HPDE6-E6E7 (cell line): ENCODE measurements around the gene PC.

Experiments used
- DNase-seq: peaks from one replicate; pipeline ENCODE4 v3.0.0; 2011; ENCODE audit warnings: missing footprints; ENCODE audit errors: extremely low spot score

The PC gene

DNA sequence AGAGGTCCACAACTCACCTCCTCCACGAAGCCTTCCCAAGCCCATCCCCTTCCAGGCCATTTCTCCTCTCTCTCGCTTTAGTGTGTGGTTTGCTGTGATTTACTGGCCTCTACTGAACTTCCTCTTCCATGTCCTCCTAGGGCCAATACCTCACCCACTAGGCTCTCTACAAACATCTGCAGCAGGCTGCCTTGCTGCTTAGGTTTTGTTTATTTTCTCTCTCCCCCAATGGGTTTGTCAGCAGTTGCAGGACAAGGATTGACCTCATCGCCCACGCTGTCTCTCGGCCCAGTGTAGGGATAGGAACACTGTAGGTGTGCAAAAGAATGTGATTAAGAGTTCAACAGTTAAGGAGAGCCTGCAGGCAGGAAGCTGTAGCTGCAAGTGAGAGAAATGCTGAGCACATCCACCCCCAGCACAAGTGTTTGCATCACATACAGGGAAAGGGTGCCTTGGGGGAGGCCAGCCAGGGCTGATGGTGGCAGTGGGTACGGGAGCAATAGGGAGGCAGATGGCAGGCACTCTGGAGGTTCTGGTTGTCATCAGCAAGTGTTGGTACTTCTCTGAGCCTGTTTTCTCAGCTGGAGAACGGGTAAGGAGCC, 1.4 kb downstream of the PC start:
- DNase-seq = no peak

DNA sequence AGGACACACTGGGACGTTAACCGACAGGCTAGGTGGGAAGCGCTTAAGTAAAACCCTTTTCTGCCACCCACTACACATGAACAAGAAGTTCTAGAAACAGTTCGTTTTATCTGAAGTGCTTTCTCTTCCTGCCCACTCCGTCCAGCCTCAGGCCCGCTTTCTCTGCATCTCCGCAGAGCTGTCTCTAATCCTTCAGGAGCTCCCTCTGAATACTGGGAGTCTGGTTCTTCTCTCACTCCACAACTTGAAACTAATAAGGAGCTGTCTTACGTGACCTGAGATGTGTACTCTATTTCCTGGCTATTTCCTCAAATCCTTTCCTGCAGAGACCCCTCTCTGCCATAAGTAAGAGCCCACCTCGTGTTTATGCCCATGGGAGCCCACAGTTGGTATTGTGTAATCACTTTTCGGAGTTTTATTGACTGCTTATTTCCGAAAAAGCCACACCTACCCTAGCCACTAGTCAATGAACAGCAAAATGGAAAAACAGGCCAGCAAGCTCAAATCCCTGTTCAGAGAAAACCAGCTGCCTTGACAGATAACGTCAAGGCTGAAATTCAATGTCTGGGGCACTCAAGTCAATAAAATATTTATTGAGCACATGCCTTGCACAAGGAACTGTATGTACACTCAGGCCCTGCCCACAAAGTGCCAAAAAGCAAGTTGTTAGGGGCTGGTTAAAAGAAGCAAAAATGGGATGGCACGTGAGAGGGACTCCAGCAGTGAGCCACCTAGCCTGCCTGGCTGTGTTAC, 4.9 kb downstream of the PC start:
- no peak for DNase-seq

DNA sequence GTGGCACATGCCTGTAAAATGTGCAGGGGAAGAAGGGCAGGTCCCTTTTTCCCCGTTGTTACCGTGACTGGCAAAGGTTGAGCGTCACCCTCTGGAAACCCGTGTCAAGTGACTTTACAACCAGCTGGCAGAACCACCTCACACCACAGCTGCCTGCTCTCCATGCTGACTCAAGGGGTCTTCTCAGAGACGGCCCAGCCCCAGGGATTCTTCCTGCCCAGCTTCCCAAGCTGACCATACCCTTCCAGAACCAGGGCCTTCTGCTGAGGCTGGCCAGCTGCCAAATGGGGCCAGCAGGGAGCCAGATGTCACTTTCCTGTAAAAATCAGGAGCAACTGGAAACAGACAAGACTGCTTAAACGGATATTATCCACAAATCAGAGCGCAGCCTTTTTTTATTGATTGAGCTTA, 6.3 kb downstream of the PC start:
- no peak for DNase-seq

DNA sequence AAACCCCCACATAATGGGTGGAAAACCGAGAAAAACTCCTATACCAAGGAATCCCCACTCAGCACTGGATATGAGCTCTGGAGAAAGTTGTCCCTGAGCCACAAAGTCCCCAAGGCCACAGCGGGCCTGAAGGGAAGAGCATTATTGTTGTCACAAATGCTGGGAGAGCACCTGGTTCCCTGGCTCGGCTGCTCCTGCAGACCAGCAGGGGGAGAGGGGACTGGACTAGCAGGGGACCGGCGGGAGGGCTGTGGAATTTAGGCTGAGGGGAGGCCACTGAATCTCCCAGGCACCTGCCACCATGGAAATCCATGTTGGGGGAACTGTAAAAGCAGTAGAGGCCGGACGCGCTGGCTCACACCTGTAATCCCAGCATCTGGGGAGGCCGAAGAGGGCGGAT, 7.0 kb downstream of the PC start:
- no peak for DNase-seq

DNA sequence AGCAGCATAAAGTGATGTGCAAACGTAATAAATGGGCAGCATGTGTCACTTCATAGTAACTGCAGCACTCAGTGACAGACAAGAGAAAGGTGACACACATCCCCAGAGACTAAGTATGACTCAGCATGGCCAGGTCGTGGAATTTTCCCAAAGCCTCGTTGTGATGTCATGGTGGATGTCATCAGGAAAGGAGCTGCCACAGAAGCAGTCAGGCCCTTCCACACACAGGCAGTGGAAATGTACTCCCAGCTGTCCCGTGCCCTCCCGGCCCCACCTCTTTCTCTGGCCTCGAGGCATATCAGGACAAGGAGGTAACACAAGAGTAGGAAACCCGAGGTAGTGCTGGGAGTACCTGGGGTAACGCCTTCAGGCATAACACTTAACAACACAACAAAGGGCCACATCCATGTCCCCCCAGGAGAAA, 8.1 kb downstream of the PC start:
- peak; percentile 55 for DNase-seq

DNA sequence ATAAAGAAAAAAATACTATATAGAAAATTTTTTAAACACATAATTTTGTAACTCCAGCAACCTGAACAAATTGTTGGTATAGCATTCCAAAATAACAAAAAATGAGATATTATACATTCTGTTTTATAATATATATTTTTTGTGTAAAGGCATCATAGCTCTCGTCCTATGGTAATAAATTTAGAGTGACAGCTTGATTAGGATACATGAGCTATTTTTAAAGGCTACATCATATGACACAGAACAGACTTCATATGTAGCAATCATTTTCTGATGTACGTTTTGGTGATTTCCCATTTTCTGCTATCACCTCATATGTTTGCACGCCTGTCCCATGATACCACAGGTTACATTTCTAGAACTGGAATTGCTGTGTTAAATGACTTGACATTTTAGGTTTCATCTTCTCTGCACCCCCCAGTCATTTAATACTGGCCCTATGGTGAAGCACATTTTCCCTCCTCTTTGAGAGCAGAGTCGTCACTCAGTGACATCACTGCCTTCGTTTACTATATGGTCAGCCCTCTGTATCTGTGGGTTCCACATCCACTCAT, 19.5 kb downstream of the PC start:
- no peak for DNase-seq

DNA sequence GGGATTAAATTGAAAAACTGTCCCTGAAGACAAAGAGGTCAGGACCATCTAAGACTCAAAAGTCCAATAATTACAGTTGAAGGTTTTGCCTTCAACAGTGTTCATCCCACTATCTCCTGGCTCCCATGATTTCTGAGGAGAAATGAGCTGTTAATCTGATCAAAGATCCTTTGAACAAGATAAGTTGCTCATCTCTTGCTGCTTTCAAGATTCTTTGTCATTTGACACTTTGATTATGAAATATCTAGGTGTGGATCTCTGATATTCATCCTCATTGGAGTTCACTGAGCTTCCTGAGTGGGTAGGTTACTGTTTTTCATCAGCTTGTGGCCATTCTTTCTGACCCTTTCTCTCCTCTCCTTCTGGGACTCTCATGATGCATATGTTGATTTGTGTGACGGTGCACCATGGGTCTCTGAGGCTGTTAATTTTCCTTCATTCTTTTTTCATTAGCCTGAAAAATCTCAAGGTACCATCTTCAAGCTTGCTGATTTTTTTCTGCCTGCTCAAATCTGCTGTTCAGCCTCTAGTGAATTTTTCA, 20.9 kb downstream of the PC start:
- DNase-seq = no peak

DNA sequence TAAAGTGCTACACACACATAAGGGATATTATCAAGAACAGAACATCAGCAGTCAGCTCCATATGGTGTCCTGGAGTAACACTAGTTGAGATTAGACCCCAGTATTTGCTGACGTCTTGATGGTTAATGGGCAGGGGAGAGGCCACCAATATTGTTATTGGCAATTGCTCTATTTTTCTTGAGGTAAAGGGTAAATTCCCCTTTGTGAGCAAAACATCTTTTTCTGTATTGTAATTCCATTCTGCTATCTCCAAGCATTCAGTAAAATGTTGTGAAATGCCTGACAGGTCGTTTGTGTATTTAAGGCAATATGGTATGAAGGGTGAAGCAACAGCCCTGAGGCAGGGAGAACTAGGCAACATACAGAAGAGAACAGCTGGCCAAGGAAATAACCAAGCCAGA, 21.9 kb downstream of the PC start:
- no peak for DNase-seq

DNA sequence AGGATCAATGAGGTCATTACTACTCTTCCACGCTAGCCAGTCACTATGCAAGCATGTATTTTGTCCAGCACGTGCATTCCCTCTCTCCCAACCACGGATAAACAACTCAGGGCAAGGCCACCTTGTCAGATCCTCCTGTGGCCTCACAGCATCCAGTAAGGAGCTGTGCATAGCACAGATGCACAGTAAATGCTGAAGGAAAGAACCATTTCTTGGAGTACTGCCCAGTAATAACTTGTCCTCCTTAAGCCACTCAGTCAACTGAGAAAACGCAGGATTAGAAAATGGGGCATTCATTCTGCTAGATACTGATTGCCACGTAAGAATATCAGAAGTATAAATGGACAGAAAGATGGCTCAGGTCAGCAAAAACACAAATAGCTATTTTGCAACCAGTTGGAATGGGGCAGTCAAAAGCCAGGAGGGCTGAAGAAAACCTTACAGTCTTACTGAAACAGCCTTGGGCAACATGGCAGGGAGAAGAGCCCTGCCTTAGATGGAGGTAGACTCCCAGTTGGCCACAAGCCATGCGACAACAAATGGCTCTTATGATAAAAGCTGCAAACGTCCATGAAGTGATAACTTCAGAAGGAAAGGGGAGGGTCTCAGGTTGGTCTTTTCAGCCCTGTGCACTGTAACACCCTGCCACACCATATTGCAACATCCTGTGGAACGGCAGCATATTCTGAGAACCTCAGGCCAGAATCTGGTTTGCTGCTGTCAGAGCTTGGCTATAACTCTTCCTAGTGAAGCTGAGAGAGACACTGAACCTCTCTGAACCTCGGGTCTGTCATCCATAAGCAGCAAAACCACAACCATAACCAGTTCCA, 23.0 kb downstream of the PC start:
- no peak for DNase-seq

DNA sequence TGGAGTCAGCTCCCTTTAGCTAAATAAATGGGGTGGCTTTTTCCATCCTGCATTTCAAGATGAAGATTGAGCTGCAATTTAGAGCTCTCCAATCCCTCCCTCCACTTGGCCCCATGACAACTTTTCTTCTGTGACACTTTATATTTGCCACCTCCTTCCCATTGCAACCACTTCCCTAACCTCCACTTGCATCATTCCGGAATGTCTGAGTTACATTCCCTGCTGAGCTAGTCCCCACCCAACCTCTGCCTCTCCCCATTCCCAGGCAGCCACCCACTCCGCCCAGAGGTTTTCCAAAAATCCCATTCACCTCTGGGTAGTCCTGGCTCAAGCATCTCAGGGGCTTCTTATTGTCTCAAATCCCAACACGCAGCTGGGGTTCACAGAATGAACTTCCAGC, 24.7 kb downstream of the PC start:
- no peak for DNase-seq

DNA sequence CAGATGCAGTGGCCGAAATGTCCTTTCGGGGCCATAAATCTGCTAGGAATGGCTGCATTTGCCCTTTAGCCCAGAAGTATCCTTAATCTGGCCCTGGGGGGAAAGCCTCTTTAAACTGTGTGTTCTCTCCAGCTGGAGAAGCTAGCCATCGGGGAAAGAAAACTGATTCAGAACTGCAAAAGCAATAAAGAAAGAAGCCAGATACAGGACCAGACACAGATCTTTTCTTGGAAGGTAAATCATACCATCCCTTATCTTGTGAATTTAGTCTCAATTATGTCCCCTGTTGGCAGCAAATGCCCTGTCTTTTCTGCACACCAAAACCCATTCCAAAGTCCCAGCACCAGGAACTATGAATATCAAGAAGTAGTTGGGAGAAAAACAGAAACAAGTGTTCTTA, 25.6 kb downstream of the PC start:
- no peak for DNase-seq

DNA sequence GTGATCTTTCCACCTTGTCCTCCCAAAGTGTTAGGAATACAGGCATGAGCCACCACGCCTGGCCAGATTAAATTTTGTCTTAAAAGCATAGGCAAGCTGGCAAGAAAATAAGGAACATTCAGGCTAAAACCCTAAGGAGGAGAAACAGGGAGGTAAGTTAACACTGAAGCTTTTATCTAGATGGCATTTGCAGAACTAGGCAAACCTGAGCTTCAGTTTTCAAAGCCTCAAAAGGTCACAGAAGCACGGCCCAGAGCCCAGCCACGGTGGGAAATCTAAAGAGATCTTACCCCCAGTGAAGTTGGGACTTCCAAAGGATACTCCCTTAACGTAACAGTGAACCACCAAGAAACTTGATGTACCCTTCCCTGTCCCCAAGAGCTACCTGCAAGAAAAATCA, 28.4 kb downstream of the PC start:
- no peak for DNase-seq

DNA sequence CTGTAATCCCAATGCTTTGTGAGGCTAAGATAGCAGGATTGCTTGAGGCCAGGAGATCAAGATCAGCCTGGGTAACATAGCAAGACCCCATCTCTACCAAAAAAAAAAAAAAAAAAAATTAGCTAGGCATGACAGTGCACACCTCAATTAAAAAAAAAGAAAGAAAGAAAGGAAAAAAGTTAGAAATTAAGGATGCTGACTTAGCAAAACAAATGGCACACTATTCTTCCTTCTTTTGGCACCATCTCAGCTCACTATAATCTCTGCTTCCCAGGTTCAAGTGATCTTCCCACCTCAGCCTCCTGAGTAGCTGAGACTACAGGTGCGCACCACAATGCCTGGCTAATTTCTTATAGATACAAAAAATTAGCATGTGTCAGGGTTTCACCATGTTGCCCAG, 33.9 kb downstream of the PC start:
- DNase-seq = no peak

DNA sequence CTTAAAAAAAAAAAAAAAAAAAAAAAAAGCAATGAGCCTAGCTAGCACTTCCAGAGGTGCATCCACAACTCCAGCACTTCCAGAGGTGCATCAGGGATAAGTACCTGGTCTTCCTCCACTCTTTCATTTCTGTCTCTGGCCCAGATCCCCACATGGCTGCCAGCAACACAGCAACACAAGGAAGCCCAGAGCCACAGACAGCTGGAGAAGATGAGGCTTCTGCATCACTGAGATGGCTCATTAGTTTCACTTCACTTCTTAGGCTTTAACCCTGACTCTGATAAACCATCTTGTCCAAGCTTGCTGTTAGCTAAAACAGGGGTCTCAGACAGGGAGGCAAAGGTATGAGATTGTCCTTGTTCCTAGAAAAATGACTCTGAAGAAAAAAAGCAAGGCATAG, 35.6 kb downstream of the PC start:
- DNase-seq = no peak

DNA sequence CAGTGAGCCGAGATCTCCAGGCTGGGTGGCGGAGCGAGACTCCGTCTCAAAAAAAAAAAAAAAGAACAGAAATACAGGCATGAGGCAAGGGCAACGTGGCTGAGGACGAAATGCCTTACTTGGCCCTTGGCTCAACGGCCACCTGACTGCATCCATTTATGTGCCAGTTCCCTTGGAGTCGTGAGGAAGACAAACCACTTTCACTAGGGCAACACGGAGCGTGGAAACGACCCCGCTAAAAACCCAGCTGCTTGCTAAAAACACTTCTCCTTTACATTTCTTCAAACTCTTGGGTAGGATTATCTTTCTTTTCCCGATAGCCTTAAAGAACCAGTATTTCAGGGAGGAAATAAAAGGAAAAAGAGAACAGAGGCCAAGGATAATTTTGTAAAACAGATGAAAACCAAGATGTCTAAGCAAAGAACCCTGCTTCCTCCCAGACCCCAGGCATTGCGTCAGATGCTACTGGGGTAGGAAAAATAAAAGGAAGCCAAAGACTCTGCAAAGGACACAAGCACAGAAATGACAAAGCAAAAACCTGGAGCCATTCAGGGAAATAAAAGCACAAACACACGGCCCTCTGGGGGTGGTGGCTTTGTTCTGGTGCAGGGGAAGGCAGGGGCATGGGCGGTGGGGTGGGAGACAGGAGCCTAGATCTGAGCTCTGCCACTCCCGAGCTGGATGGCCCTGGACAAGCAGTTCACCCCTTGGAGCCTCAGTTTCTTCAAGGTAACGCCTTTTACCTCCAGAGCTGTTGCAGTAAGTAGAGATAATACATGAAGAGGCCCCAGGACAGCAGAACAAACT, 37.0 kb downstream of the PC start:
- no peak for DNase-seq

DNA sequence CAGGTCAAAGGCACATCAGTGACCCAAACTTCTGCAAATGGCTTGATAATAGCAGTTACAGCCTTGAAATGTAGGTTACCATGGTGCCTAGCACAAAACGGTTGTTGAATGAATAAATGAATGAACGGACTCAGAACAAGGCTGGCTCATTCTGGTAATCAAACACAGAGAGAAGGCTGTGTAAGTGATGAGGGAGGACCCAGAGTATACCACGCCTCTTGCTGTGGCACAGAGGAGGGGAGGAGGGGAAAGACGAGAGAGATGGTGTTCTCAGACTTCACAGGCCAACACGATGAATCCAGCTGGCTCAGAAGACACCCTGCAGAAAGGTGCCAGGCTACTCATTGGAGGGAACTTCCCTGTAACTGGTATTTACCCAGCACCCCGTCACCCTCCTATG, 38.3 kb downstream of the PC start:
- DNase-seq = no peak

DNA sequence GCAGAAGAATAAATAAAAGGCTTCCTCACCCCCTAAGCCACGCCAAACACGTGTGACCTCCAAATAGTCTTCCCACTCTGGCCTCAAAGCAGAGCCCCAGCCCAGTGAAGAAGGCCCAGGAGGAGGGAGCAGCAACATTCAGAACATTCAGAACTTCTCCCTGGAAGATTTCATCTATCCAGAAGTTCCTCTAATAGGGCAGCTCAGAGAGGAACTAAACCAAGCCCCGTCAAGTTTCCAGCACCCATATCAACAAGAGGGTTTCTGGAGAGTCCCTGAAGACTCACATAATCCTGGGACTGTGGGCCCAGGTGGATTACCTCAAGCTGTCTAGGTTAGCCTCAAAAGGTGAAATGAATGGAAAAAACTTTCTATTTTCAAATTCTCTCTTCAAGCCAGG, 39.4 kb downstream of the PC start:
- DNase-seq = no peak

DNA sequence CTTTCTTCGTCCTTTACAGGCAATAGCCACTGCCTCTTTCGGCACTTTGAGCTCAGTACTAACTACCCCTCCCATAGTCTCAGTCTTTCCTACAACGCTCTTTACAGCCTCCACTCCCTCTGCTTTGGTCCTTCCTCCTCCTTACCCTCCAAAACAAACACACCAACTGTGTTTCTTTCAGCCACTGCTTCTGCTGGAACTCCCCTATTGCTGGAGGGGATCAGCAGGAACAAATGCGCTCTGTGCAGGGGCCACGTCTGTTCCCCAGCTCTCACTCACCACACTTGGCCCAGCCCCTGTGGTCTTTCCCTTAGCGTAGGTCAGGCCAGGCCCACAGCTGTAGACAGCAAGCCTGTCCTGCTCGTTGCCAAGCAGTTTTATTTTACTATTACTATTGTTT, 42.3 kb downstream of the PC start:
- DNase-seq = no peak

DNA sequence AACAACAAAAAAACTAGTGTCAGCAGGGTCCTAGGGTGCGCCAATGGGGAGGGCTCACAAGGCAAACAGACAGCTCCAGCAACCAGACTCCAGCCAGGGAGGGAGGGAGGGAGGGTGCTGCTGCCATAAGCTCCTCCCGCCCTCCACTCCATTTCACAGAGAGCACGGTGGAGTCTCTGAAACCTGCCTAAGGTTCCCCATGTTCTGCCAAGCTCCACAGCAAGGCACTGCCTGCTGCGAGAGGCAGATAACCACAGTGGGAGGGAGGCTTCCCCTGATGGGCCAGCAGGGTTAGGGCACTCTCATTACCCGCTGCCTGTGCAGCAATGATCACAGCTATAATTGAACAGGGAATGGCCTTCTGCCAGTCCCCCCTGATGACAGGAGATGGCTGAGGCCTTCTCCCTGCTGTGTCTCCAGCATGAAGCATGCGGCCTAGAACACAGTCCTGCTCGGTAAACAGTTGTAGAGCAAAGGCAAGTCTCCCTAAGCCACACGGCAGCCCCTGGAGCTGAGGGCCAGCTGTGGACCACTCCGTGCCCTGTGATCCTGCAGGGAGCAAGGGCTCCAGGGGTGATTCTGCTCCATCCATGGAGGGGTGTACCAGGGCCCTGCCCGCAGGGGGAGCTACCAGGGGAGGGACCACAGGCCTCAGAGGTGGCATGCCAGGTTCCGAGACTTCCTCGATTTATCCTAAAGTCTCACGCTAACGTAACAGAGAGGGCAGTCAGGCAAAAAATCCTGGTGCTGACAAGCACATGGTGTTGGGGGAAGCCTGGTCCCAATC, 42.9 kb downstream of the PC start:
- no peak for DNase-seq

DNA sequence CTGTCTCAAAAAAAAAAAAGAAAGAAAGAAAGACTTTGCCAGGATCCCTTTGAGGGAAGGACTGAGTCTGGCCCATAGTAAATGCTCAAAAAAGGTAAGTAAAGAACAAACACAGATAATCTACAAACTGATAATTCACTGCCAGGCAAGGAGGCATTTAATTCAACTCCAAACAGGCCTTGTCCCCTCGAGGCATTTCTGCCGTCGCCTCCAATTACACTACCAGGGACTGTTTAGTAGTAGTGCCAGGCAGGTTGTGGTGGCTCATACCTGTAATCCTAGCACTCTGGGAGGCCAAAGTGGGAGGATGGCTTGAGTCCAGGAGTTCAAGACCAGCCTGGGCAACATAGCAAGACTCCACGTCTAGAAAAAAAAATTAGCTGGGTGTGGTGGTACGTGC, 43.7 kb downstream of the PC start:
- no peak for DNase-seq

DNA sequence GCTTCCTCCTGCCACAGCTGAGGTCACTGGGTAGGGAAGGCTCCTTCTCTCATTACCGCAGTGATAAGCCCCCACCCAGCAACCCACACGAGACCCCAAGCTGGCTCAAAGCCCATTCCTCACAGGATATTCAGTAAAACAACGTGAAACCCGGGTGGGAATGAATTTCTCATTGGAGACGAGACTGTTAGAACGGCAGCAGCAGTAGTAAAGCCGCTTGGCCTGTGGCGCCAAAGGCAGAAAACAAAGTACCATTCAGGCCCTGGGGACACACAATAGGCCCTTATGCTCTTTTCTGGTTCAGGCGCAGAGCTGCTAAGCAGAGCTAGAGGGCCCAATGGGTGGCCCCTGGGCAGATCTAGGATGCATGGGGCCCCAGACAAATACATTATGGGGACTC, 45.3 kb downstream of the PC start:
- no peak for DNase-seq
